Skin of body (tissue), 2 donors: ENCODE results near the gene PFAS. TPM values are rescaled to one million over a fixed set of nuclear protein-coding genes. Genes with fewer than 3 reads are reported as not detected.
"Not testable (repeated sequence)": the region's sequence is repeated elsewhere in the genome, so short reads cannot be mapped to it uniquely, and the experiment has no call there.

Experiments used
- DNase-seq: peaks from one replicate; lab custom pipeline; 2025; lab: John Stamatoyannopoulos, UW
- total RNA-seq: library from RNA; depleted of rRNA; stranded (reverse); fragments of >200 nt; gene quantifications from one replicate; pipeline ENCODE4 v1.2.3, GENCODE V29; 2014

The PFAS gene
- total RNA-seq, 1 donor from 2014 or later: 20.1 TPM

DNA sequence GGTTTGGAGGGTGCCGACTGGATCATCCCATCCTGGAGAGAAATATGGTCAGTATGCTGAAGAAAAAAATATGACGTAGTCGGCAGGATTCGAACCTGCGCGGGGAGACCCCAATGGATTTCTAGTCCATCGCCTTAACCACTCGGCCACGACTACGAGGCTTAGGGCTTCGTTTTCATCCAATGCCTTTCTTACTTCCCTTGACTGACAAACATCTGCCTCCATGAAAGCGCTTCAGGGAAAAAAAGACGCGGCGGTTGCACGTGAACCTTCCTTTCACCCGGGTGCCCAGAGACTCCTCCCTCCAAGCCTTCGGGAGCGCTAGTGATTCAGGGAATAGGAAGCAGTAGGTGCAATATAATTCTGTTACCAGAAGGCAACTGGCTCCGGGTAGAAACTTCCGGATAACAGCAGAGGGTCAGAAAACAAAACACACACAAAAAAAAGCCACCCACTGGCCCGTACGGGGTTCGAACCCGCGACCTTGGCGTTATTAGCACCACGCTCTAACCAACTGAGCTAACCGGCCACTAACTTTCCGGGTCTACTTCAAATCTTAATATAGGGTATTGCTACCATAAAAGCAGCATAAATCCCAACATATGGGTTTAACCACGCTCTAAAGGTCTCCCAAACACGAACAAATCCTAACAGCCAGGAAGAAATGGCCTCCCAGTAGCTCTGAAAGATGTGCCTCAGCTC lies 22.4 kb upstream of the PFAS start:
- DNase-seq: peak; percentile 91

DNA sequence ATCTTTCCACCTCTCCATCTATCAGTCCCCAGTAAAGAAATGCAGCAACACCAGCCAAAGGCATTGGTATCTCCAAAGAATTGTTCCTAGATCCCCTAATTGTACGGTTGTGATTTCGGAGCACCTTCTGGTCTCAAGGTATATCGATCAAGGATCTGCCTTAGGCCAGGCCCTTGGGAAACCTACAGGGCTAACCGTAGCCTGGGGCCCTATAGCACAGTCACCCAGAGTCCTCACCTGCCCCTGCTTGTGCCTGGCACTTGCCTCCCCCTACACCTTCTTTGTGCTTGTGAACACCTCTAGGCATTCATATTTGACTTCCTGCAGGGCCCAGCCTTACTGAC lies 21.9 kb upstream of the PFAS start:
- DNase-seq: no peak

DNA sequence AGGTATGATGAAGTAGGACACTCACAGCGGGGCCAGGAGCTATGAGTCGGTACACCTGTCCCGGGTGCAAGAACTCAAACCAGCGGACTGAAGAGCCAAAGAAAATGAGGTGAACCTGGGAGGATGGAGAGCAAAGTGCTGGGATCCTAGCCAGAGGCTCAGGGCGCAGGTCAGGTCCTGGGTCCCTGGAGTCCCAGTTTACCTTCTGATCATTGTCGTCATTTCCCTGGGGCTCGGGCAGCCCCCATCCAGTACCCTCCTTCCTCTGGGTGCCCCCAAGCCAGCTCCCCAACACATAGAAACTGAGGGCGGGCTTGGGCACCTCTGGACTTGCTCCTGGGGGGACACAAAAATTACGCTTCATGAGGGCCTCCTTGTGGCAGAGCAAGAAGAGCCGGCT lies 17.4 kb upstream of the PFAS start:
- no peak for DNase-seq

DNA sequence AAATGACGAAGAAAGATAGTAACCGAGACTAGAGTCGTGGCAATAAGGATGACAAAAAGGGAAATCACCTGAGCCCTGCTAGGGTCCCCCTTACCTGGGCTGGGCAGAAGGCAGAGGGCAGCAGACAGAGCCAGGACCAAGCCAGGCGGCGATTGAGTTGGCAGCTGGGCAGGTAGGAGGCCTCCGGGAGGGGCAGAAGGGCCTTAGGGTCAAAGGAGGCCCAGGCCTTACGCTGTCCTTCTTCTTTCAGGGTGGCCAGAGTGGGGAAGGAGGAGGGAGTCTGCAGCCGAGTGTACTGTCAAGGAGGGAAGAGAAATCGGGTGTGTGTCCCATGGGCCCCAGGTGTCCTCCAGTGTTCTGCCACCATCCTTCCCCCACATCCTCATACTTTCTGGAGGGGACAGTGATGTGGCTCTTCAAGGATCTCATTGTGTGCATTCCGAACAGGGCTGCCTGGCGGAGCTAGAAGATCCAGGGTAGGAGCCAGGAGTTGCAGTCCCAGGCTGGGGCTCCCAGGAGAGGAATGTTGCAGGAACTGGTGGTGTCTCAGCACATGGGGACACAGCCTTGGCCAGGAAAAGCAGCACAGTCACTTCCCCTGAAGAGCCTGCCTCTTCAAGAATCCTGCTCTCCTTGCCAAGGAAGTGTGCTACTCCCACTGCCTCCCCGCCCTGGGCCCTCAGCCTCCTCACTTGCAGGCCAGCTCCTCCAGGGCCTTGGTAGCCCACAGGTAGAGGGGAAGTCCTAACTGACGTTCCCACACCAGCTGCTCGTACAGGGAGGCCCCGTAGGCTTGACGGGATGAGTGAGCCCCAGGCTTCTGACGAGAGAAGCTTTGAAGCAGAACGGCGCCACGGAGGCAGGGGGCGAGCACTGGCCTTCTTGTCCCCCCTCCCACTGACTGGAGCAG lies 14.5 kb upstream of the PFAS start:
- no peak for DNase-seq

DNA sequence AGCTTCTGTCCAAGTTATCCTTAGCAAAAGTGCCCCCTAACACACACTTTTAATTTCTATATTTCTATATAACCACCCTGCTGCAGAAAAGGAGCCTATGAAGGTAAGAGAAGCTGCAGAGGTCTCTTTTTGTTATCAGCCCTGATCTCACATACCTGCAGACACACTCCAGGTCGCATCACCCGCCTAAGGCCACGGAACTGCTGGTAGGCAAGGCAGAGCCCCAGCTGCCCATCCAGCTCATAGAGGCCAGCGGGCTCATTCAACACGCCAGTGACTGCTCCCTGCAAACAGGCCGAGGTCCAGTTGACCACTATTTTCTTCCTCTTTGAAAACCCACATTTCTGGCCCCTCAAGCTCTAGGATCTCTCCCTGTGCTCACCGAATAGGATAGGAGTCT lies 13.4 kb upstream of the PFAS start:
- no peak for DNase-seq

DNA sequence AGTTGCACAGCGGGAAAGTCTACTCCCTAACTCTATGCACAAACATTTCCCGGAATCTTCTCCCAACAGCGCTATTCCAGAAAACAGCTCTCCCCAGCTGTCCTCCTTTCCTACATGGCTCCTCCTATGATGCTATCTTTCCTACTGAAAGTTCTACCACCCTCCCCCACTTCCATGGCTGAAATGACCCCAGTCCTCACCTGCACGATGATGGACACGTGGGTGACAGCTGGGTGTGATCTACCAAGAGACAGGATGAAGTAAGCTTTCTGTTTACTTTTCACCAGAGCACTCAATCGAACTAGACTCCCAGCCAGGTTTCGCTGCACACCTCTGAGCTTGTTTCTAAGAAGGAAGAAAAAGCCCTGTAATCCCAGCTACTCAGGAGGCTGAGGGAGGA lies 11.9 kb upstream of the PFAS start:
- no peak for DNase-seq

DNA sequence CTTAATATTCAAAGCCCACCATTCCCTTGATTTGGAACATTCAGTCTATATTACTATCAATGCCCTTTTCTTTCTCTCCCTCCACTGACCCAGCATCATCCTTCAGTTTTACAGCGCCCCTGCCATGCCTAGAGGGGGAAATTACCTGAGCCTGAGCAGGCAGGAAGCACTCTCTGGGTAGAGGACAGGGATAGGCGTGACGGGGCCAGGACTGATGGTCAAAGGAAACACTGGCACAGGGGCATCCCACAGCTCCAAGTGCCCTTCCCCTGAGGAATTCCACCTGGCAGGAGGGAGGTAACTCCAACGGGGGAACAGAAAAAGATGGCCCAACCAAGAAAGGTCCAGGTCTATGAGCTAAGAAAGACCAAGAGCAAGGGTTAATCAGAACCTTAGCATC lies 11.2 kb upstream of the PFAS start:
- no peak for DNase-seq

DNA sequence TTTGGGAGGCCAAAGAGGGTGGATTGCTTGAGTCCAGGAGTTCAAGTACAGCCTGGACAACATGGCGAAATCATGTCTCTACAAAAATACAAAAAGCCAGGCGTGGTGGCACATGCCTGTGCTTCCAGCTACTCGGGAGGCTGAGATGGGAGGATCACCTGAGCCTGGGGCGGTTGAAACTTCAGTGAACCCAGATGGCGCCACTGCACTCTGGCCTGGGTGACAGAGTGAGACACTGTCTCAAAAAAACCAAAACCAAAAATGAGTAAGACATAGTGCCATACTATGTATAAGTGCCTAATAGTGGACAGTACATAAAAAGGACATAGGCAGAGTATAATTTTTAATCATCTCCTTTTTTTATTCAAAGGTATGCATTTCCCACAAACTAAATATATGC lies 5.3 kb upstream of the PFAS start:
- no peak for DNase-seq

DNA sequence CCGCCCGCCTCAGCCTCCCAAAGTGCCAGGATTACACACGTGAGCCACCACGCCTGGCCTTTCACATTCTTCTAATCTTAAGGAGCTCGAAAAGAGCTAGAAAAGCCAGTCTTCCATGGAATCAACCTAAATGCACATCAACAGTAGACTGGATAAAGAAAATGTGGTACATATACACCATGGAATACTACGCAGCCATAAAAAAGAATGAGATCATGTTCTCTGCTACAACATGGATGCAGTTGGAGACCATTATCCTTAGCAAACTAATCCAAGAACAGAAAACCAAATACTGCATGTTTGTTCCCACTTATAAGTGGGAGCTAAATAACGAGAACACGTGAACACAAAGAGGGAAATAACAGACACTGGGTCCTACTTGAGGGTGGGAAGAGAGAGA lies 4.3 kb upstream of the PFAS start:
- no peak for DNase-seq

DNA sequence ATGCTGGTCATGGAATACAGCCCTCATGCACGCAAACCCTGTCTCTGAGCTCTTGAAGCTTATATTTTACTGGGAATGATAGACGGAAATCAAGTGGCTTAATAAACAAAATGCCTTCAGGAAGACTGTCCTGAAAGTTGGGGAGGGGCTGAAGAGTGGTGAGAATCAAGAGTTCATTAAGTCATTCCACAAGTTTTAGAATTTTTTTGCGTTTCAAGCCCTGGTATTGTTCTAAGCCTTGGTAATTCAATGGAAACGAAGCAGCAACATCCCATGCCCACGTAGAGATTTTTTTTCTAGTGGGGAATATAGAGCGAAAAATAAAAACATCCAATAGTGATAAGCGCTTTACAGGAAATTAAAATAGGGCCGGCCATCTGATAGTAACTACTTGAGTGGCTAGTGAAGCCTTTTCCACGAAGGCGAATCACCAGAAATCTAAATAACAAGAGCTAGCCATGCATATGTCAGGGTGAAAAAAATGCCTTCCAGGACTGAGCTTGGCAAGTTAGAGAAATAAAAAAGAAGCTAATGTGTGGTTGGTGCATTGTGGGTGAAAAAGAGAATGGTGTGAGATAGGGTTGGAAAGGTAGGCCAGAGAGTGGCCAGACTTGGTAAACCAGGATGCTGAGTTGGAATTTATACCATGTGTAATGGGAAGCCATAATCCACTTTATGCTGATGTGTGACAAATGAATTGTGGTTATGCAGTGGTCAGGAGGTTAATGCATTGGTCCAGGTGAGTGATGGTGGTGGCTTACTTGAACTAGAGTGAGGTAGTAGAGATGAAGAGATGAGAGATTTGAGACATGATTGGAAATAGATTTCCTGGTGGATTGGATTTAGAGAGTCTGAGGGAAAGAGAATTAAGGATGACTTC lies 772 bp downstream of the PFAS start:
- no peak for DNase-seq

DNA sequence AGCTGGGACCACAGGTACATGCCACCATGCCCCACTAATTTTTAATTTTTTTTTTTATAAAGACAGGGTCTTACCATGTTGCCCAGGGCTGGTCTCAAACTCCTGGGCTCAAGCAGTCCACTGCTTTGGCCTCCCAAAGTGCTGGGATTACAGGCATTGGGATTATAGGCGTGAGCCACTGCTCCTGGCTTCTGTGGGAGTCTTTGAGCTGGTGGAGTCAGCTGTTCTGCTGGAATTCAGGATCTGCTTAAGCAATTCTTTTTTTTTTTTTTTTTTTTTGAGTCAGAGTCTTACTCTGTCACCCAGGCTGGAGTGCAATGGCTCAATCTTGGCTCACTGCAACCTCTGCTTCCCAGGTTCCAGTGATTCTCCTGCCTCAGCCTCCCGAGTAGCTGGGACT lies 2.3 kb downstream of the PFAS start:
- not testable (repeated sequence) for DNase-seq

DNA sequence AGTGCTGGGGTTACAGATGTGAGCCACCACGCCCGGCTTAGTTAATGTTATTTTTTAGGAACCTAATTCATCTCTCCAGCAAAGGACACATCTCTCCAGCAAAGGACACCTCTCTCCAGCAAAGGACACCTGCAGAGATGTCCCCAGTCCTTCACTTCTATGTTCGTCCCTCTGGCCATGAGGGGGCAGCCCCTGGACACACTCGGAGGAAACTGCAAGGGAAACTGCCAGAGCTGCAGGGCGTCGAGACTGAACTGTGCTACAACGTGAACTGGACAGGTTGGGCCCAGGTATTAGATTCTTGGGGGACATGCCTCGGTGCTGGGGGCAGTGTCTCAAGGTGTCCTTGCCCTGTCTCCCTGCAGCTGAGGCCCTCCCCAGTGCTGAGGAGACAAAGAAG lies 4.7 kb downstream of the PFAS start:
- no peak for DNase-seq

DNA sequence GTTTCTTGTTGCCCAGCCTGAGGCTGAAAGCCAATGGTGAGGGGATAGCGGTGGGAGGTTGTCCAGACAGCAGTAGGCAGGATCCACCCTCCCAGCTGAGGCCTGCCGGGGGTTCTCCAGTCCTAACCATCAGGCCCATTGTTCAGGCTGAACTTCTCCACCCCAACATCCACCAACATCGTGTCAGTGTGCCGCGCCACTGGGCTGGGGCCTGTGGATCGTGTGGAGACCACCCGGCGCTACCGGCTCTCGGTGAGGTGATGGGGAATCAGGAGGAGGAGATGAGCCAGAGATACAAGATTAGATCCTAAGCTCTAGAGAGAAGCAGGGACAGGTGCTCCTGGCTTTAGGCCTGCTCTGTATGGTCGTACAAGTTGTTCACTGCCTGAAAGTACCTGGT lies 5.8 kb downstream of the PFAS start:
- DNase-seq: no peak

DNA sequence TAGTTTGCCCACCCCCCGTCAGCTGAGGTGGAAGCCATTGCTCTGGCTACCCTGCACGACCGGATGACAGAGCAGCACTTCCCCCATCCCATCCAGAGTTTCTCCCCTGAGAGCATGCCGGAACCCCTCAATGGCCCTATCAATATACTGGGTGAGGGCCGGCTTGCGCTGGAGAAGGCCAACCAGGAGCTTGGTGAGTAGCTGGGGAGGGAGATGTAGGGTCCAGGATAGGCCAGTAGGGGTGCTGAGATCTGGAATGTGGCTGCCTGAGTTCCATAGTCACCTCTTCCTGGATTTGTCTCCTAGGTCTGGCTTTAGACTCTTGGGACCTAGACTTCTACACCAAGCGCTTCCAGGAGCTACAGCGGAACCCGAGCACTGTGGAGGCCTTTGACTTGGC lies 6.4 kb downstream of the PFAS start:
- no peak for DNase-seq

DNA sequence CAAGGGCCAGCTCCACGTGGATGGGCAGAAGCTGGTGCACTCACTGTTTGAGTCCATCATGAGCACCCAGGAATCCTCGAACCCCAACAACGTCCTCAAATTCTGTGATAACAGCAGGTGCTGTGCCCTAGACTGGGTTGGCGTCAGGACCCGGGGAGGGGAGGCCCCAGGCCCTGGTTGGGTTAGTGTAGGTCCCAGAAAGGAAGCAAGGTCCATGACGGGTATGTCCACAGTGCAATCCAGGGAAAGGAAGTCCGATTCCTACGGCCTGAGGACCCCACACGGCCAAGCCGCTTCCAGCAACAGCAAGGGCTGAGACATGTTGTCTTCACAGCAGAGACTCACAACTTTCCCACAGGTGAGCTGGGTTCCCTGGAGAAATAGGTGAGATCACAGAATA lies 7.2 kb downstream of the PFAS start:
- no peak for DNase-seq

DNA sequence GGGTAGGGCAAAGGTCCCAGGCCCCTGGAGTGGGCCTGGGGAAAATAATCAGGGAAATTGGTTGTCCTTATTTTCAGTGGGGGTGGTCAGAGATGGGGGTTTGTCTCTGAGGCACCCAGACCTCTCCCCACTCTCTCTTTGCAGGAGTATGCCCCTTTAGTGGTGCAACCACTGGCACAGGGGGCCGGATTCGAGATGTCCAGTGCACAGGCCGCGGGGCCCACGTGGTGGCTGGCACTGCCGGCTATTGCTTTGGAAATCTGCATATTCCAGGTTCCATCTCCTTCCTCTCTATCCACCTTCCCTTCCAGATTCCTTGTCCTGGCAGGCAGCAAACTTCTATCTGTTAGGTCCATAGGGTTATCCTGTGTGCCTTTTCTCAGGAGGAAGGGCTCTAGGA lies 7.6 kb downstream of the PFAS start:
- no peak for DNase-seq

DNA sequence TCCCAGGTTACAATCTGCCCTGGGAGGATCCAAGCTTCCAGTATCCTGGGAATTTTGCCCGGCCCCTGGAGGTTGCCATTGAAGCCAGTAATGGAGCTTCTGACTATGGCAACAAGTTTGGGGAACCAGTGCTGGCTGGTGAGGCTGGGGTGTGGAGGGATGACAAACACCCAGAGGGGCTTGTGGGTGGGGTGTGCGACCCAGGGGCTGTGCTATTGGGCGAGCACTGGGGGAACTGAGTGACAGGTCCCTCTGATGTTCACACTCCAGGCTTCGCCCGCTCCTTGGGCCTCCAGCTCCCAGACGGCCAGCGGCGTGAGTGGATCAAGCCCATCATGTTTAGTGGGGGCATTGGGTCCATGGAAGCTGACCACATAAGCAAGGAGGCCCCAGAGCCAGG lies 8.7 kb downstream of the PFAS start:
- DNase-seq: no peak

DNA sequence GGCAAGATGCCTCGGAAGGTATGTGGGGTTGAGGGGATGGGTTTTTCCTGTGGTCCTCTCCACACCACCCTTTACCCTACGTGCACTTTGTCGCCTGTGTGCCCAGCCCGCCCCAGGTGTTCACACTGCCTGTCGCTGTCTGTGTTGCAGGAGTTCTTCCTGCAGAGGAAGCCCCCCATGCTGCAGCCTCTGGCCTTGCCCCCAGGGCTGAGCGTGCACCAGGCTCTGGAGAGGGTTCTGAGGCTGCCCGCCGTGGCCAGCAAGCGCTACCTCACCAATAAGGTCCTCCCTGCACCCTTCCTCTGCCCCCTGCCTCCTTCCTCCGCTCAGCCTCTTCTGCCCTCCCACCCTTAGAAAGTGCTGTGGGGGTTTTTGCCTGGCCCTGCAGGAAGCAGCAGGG lies 15.2 kb downstream of the PFAS start:
- no peak for DNase-seq

DNA sequence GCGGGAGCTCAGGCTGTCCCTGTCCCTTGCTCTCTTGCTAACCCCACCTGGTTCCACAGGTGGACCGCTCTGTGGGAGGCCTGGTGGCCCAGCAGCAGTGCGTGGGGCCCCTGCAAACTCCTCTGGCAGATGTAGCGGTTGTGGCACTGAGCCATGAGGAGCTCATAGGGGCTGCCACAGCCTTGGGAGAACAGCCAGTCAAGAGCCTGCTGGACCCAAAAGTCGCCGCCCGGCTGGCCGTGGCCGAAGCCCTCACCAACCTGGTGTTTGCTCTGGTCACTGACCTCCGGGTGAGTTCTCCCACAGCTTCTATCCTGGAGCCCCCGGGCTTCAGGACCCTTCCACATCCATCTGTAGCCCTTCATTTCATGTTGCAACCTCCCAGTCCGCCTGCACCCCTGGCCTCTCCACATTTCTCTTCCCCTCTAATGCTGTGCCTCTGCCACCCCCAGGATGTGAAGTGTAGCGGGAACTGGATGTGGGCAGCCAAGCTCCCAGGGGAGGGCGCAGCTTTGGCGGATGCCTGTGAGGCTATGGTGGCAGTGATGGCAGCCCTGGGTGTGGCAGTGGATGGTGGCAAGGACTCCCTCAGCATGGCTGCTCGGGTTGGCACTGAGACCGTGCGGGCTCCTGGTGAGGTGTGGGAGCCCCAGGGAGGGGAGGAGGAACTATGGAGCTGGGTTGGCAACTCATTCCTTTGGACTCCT lies 15.9 kb downstream of the PFAS start:
- DNase-seq: no peak

DNA sequence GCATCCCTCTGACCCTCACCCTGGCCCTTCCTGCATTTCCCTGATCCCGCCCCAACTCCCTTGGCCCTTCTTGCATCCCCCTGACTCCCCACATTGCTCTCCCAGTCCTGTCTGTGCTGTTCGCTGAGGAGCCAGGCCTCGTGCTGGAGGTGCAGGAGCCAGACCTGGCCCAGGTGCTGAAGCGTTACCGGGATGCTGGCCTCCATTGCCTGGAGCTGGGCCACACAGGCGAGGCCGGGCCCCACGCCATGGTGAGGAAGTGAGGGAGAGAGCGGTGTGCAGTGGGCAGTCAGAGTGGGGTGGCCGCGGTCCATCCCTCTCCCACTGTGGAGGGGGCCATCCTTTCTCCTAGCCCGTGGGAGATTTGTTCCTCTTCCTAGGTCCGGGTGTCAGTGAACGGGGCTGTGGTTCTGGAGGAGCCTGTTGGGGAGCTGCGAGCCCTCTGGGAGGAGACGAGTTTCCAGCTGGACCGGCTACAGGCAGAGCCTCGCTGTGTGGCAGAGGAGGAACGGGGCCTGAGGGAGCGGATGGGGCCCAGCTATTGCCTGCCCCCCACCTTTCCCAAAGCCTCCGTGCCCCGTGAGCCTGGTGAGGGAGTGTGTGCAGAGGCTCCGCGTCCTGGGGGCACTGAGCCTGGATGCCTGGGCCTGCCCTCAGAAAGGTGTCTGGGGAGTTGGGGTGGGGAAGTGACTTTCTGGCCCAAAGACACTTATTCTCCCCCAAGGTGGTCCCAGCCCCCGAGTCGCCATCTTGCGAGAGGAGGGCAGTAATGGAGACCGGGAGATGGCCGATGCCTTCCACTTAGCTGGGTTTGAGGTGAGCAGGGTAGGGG lies 17.8 kb downstream of the PFAS start:
- no peak for DNase-seq
